ENCODE results near the gene IL13RA2.

Gene IL13RA2

DNA sequence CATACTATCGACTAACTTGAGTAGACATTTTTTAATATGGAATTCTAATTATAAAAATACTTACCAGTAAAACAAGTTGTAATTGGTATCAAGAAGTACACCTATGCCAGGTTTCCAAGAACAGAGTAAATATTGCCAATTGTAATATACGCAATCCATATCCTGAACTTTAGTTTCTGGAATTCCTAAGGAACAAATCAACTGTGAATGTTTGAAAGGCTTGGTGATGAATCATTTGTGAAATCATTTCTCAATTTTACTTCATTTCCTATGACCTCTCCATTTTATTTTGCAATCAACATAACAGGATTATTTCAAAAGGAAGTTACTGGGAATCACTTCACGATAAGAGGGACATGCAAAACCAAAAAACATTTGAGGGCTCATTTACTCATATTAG lies 3.7 kb downstream of the IL13RA2 start:
- Histone ChIP-seq H3K9me3 (ENCODE audit: severe bottlenecking) (no peaks in the 10 kb centered on the region), H3K27me3 (ENCODE audit: insufficient read depth, poor library complexity, severe bottlenecking) (no peaks in the 10 kb centered on the region), H3K36me3 (ENCODE audit: low read depth) (no peaks in the 10 kb centered on the region), H3K4me1 (ENCODE audit: insufficient read depth, poor library complexity, severe bottlenecking) (peaks cover 14% of the 10 kb centered on the region), H3K4me3 (ENCODE audit: severe bottlenecking) (peak overlapping the region; percentile 12), H3K27ac (ENCODE audit: poor library complexity, severe bottlenecking) (peak overlapping the region; percentile 68)
- ATAC-seq (ENCODE audit: low read depth) (peak; percentile 83), DNase-seq (ENCODE audit: low spot score) (no peak)
- TF ChIP-seq, protein P1, sequence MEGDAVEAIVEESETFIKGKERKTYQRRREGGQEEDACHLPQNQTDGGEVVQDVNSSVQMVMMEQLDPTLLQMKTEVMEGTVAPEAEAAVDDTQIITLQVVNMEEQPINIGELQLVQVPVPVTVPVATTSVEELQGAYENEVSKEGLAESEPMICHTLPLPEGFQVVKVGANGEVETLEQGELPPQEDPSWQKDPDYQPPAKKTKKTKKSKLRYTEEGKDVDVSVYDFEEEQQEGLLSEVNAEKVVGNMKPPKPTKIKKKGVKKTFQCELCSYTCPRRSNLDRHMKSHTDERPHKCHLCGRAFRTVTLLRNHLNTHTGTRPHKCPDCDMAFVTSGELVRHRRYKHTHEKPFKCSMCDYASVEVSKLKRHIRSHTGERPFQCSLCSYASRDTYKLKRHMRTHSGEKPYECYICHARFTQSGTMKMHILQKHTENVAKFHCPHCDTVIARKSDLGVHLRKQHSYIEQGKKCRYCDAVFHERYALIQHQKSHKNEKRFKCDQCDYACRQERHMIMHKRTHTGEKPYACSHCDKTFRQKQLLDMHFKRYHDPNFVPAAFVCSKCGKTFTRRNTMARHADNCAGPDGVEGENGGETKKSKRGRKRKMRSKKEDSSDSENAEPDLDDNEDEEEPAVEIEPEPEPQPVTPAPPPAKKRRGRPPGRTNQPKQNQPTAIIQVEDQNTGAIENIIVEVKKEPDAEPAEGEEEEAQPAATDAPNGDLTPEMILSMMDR (IDR thresholded peaks at IDR 0.05; ENCODE audit: poor library complexity, severe bottlenecking) = no peak

DNA sequence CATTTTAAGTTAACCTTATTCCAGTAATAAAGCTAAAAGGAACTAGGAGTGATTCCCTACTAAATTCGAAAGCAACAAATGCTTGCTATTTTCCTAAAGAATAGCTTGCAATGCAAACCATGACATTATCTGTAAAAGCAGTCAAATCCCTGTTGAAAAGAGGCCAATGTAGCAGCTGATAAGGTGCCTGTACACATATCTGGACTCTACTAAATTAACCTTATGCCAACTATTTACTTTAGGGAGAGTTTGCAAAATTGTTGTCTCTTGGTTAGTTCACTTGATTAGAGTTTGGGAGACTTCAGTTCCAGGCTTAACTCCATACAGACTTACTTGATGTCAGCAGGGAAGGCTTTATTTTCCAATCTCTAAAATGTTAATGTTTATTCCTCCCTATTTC lies 6.0 kb downstream of the IL13RA2 start:
- ATAC-seq (ENCODE audit: low read depth) (no peak), DNase-seq (ENCODE audit: low spot score) (no peak)
- TF ChIP-seq, protein P1 (IDR thresholded peaks at IDR 0.05; ENCODE audit: poor library complexity, severe bottlenecking) = no peak
- Histone ChIP-seq H3K27me3 (ENCODE audit: insufficient read depth, poor library complexity, severe bottlenecking) (no peaks in the 10 kb centered on the region), H3K27ac (ENCODE audit: poor library complexity, severe bottlenecking) (no peak overlapping the region), H3K36me3 (ENCODE audit: low read depth) (no peaks in the 10 kb centered on the region), H3K9me3 (ENCODE audit: severe bottlenecking) (no peaks in the 10 kb centered on the region), H3K4me3 (ENCODE audit: severe bottlenecking) (no peak overlapping the region), H3K4me1 (ENCODE audit: insufficient read depth, poor library complexity, severe bottlenecking) (peaks cover 14% of the 10 kb centered on the region)

- TF ChIP-seq, protein P1 (IDR thresholded peaks at IDR 0.05; ENCODE audit: poor library complexity, severe bottlenecking) = no peak
- DNase-seq (ENCODE audit: low spot score) (no peak), ATAC-seq (ENCODE audit: low read depth) (no peak)
- Histone ChIP-seq H3K4me3 (ENCODE audit: severe bottlenecking) (no peak overlapping the region), H3K27me3 (ENCODE audit: insufficient read depth, poor library complexity, severe bottlenecking) (no peaks in the 10 kb centered on the region), H3K4me1 (ENCODE audit: insufficient read depth, poor library complexity, severe bottlenecking) (no peaks in the 10 kb centered on the region), H3K36me3 (ENCODE audit: low read depth) (no peaks in the 10 kb centered on the region), H3K9me3 (ENCODE audit: severe bottlenecking) (no peaks in the 10 kb centered on the region), H3K27ac (ENCODE audit: poor library complexity, severe bottlenecking) (no peak overlapping the region)
Observed at GRCh38 chrX:114999906-115000305, 17.5 kb downstream of the IL13RA2 start.

GRCh38 chrX:114997779-114998178 lies 19.6 kb downstream of the IL13RA2 start:
- Histone ChIP-seq H3K27me3 (ENCODE audit: insufficient read depth, poor library complexity, severe bottlenecking) (no peaks in the 10 kb centered on the region), H3K4me1 (ENCODE audit: insufficient read depth, poor library complexity, severe bottlenecking) (no peaks in the 10 kb centered on the region), H3K27ac (ENCODE audit: poor library complexity, severe bottlenecking) (no peak overlapping the region), H3K9me3 (ENCODE audit: severe bottlenecking) (no peaks in the 10 kb centered on the region), H3K4me3 (ENCODE audit: severe bottlenecking) (no peak overlapping the region), H3K36me3 (ENCODE audit: low read depth) (no peaks in the 10 kb centered on the region)
- DNase-seq (ENCODE audit: low spot score) (no peak), ATAC-seq (ENCODE audit: low read depth) (no peak)
- TF ChIP-seq, protein P1 (IDR thresholded peaks at IDR 0.05; ENCODE audit: poor library complexity, severe bottlenecking) = no peak

GRCh38 chrX:114985967-114986592 lies 31.3 kb downstream of the IL13RA2 start:
- DNase-seq (ENCODE audit: low spot score) (no peak), ATAC-seq (ENCODE audit: low read depth) (no peak)
- no peak overlapping the region for H3K27ac ChIP-seq (ENCODE audit: poor library complexity, severe bottlenecking)
- no peaks in the 10 kb centered on the region for H3K27me3 ChIP-seq (ENCODE audit: insufficient read depth, poor library complexity, severe bottlenecking)
- H3K4me1 ChIP-seq (ENCODE audit: insufficient read depth, poor library complexity, severe bottlenecking) = no peaks in the 10 kb centered on the region
- H3K4me3 ChIP-seq (ENCODE audit: severe bottlenecking) = no peak overlapping the region
- H3K9me3 ChIP-seq (ENCODE audit: severe bottlenecking) = no peaks in the 10 kb centered on the region
- TF ChIP-seq, protein P1 (IDR thresholded peaks at IDR 0.05; ENCODE audit: poor library complexity, severe bottlenecking) = no peak
- no peaks in the 10 kb centered on the region for H3K36me3 ChIP-seq (ENCODE audit: low read depth)

All from RWPE2 (cell line).